MM.1S (cell line): Measurements from ENCODE around the gene NRXN3.

Experiments used
- DNase-seq: peaks from one replicate; pipeline ENCODE4 v3.0.0-alpha.2; 2015
- H2AFZ ChIP-seq: fragments of 300-600 bp; sonication (generic); 2 replicates; pipeline ENCODE4 v1.6.0; 2016; ENCODE audit warnings: antibody characterized with exemption, low read length
- H3F3A ChIP-seq: fragments of 300-600 bp; sonication (generic); 2 replicates; pipeline ENCODE4 v1.6.1; 2016; ENCODE audit warnings: mild to moderate bottlenecking, antibody characterized with exemption, low read length, moderate library complexity, mixed read lengths; ENCODE audit not compliant: insufficient read depth
- H3K27ac ChIP-seq: fragments of 300-600 bp; sonication (generic); 2 replicates; pipeline ENCODE4 v1.5.1; 2016; ENCODE audit warnings: mild to moderate bottlenecking, low read length
- H3K27me3 ChIP-seq: fragments of 300-600 bp; sonication (generic); replicated peaks from 2 replicates; pipeline ENCODE4 v1.6.0; 2016; ENCODE audit warnings: low read length; ENCODE audit not compliant: insufficient read depth
- H3K36me3 ChIP-seq: fragments of 300-600 bp; sonication (generic); replicated peaks from 2 replicates; pipeline ENCODE4 v1.6.1; 2016; ENCODE audit warnings: mild to moderate bottlenecking, low read length, mixed read lengths; ENCODE audit not compliant: insufficient read depth
- H3K4me1 ChIP-seq: fragments of 300-600 bp; sonication (generic); 2 replicates; pipeline ENCODE4 v1.6.1; 2016; ENCODE audit warnings: low read length, mixed read lengths
- H3K4me2 ChIP-seq: fragments of 300-600 bp; sonication (generic); 2 replicates; pipeline ENCODE4 v1.6.0; 2016; ENCODE audit warnings: low read depth, low read length
- H3K4me3 ChIP-seq: fragments of 300-600 bp; sonication (generic); 2 replicates; pipeline ENCODE4 v1.5.1; 2016; ENCODE audit warnings: low read length, mixed read lengths
- H3K79me2 ChIP-seq: fragments of 300-600 bp; sonication (generic); 2 replicates; pipeline ENCODE4 v1.6.1; 2016; ENCODE audit warnings: mixed run types, low read length, mixed read lengths
- H3K9ac ChIP-seq: fragments of 300-600 bp; sonication (generic); 2 replicates; pipeline ENCODE4 v1.6.1; 2016; ENCODE audit warnings: low read length, mixed read lengths
- H3K9me2 ChIP-seq: fragments of 300-600 bp; sonication (generic); replicated peaks from 2 replicates; pipeline ENCODE4 v1.6.1; 2016; ENCODE audit warnings: mild to moderate bottlenecking, low read length, mixed read lengths; ENCODE audit not compliant: insufficient read depth
- H3K9me3 ChIP-seq: fragments of 300-600 bp; sonication (generic); replicated peaks from 2 replicates; pipeline ENCODE4 v1.6.1; 2016; ENCODE audit warnings: mild to moderate bottlenecking, low read length, mixed read lengths; ENCODE audit not compliant: insufficient read depth
- H4K20me1 ChIP-seq: fragments of 300-600 bp; sonication (generic); 2 replicates; pipeline ENCODE4 v1.6.1; 2016; ENCODE audit warnings: mild to moderate bottlenecking, low read length, moderate library complexity, mixed read lengths; ENCODE audit not compliant: insufficient read depth
- EZH2 ChIP-seq: fragments of 300-600 bp; sonication (generic); optimal IDR thresholded peaks from 2 replicates; pipeline ENCODE3; 2017; ENCODE audit warnings: low read depth, mild to moderate bottlenecking, antibody characterized with exemption, low read length, mixed read lengths
- EZH2phosphoT487 ChIP-seq: fragments of 300-600 bp; sonication (generic); IDR thresholded peaks from 2 replicates; pipeline ENCODE4 v1.6.1; 2018; ENCODE audit warnings: antibody characterized with exemption, low read length
- TF ChIP-seq, protein P1 (sequence below): fragments of 300-600 bp; sonication (generic); IDR thresholded peaks from 2 replicates; pipeline ENCODE4 v1.5.1; 2016; ENCODE audit warnings: antibody characterized with exemption, low read length, mixed read lengths

Gene NRXN3

DNA sequence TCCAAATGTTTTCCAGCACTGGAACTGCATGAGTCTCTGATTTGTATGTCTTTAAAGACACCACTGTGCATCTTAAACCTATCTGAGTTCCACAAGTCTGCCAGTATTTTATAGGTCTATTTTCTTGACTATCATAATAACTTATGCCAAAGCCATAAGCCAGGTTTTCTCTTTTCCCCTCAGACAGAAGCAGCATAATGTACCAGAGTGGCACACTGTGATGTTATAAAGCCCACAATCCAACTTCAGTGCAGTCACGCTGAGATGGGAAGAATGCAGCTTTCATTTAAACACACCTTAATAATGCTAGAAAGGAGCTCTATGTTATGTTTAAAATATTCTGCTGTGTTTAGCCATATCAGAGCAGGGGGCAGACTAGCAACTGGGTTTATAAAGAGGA is 1117.8 kb downstream of the NRXN3 start:
- H3K36me3 ChIP-seq, result no peaks in the 10 kb centered on the region
- H4K20me1 ChIP-seq, result no peaks in the 10 kb centered on the region
- no peak overlapping the region for H3K9ac ChIP-seq
- TF ChIP-seq EZH2phosphoT487, result no peak
- TF ChIP-seq, protein P1, sequence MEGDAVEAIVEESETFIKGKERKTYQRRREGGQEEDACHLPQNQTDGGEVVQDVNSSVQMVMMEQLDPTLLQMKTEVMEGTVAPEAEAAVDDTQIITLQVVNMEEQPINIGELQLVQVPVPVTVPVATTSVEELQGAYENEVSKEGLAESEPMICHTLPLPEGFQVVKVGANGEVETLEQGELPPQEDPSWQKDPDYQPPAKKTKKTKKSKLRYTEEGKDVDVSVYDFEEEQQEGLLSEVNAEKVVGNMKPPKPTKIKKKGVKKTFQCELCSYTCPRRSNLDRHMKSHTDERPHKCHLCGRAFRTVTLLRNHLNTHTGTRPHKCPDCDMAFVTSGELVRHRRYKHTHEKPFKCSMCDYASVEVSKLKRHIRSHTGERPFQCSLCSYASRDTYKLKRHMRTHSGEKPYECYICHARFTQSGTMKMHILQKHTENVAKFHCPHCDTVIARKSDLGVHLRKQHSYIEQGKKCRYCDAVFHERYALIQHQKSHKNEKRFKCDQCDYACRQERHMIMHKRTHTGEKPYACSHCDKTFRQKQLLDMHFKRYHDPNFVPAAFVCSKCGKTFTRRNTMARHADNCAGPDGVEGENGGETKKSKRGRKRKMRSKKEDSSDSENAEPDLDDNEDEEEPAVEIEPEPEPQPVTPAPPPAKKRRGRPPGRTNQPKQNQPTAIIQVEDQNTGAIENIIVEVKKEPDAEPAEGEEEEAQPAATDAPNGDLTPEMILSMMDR, result no peak
- no peak for TF ChIP-seq EZH2
- H3K27ac ChIP-seq, result no peak overlapping the region
- H3F3A ChIP-seq, result no peaks in the 10 kb centered on the region
- H2AFZ ChIP-seq, result no peak overlapping the region
- no peaks in the 10 kb centered on the region for H3K9me3 ChIP-seq
- no peaks in the 10 kb centered on the region for H3K27me3 ChIP-seq
- no peaks in the 10 kb centered on the region for H3K9me2 ChIP-seq
- no peaks in the 10 kb centered on the region for H3K79me2 ChIP-seq
- no peak overlapping the region for H3K4me3 ChIP-seq
- DNase-seq, result no peak
- no peak overlapping the region for H3K4me2 ChIP-seq
- no peaks in the 10 kb centered on the region for H3K4me1 ChIP-seq

DNA sequence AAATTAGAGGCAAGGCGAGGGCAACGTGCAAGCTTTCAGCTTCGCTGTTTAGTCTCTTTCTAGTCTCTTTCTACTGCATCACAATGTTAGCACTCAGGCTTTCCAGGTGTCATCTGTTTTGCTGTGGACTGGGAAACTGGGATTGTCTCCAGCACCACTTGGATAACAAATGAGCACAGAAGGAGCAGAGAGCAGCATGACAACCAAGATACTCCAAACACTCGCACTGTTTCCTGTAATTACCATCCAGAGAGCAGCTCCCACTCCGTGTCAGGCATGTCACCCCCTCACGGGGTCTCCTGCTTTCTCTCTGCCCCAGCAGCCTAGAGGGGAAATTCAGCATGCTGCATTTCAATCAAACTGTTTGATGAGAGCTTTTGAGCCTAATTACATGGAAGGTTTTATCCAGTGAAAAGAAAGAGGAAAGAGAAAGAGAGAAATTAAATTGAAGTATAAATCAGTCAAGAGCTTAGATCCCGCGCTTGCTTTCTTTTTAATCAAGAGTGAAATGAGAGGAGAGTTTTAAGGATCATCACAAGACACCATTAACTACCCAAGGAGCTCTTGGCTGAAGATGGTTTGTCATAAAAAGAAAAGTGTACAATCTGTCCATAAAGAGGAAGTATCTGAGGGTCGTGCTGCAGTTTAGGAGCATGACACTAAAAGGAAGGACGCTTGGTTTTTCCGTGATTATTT is 1123.5 kb downstream of the NRXN3 start:
- H3K9me2 ChIP-seq, result no peaks in the 10 kb centered on the region
- H3K9me3 ChIP-seq, result no peaks in the 10 kb centered on the region
- no peaks in the 10 kb centered on the region for H3K36me3 ChIP-seq
- no peaks in the 10 kb centered on the region for H3K4me1 ChIP-seq
- no peak overlapping the region for H2AFZ ChIP-seq
- H3K27ac ChIP-seq, result no peak overlapping the region
- no peaks in the 10 kb centered on the region for H3F3A ChIP-seq
- DNase-seq, result no peak
- H4K20me1 ChIP-seq, result no peaks in the 10 kb centered on the region
- H3K9ac ChIP-seq, result no peak overlapping the region
- TF ChIP-seq, protein P1, result no peak
- TF ChIP-seq EZH2phosphoT487 (no peak), EZH2 (no peak)
- no peak overlapping the region for H3K4me3 ChIP-seq
- no peaks in the 10 kb centered on the region for H3K27me3 ChIP-seq
- no peak overlapping the region for H3K4me2 ChIP-seq
- H3K79me2 ChIP-seq, result no peaks in the 10 kb centered on the region

DNA sequence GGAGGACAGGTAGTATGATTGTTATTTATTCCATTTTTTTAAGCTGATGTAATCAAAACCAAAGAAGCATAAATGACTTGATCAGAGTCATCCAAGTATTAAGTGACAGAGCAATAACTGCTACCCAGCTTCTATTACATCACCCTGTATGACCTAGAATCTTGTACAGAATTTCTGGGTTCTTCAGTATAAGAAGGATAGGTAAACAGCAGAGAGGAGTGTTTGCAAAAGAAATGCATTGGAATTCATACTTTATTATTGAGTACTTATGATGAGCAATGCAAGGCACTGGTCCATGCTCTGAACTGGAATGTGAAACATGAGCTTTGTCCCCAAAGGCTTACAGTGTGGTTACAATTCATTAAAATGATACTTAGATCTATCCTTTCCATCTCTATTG is 1124.3 kb downstream of the NRXN3 start:
- Histone ChIP-seq H3K27me3 (no peaks in the 10 kb centered on the region), H3F3A (no peaks in the 10 kb centered on the region), H4K20me1 (no peaks in the 10 kb centered on the region), H3K27ac (no peak overlapping the region), H3K36me3 (no peaks in the 10 kb centered on the region), H2AFZ (no peak overlapping the region), H3K4me3 (no peak overlapping the region), H3K4me2 (no peak overlapping the region), H3K9ac (no peak overlapping the region), H3K4me1 (no peaks in the 10 kb centered on the region), H3K9me3 (no peaks in the 10 kb centered on the region), H3K79me2 (no peaks in the 10 kb centered on the region), H3K9me2 (no peaks in the 10 kb centered on the region)
- no peak for DNase-seq
- no peak for TF ChIP-seq EZH2
- TF ChIP-seq, protein P1, result no peak
- no peak for TF ChIP-seq EZH2phosphoT487
